Measurements from ENCODE around the gene UBAP2L. TPM values are rescaled to one million over a fixed set of nuclear protein-coding genes. Genes with fewer than 3 reads are reported as not detected.
"Not testable (repeated sequence)": the region's sequence is repeated elsewhere in the genome, so short reads cannot be mapped to it uniquely, and the experiment has no call there.

Gene UBAP2L
- total RNA-seq, 1 donor from 2014 or later, result 37.1 TPM

DNA sequence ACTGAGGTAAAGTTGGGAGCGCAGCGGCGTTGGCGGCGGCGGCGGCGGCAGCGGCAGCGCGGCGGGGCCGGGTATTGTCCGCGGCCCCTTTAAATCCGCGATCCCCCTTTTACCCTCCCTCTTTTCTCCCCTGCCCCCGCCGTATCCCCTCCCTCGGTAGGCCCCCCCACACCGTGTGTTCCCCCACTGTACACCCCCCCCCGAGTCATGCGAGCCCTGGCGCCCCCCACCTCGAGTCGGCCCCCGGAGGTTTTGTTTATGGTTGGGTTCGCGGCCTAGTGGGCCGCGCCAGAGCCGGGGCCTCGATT, 169 bp downstream of the UBAP2L start:
- Histone ChIP-seq H3K27me3 (ENCODE audit: control insufficient read depth in 3 of 3, insufficient read depth in 3 of 3, low read length in 3 of 3) (no peaks in the 10 kb centered on the region), H3K9ac (ENCODE audit: low read depth in 1 of 3, low read length in 3 of 3) (peak overlapping the region; percentile 86 to 91 (median 90)), H3K4me3 (ENCODE audit: low read length in 3 of 3) (peak overlapping the region; percentile 78 to 84 (median 82)), H3K27ac (ENCODE audit: low read depth, low read length) (peak overlapping the region; percentile 100), H3K4me1 (ENCODE audit: control insufficient read depth in 3 of 3, insufficient read depth in 3 of 3, low read length in 3 of 3) (peaks cover 40 to 42% (median 40%) of the 10 kb centered on the region in 3 donors), H3K36me3 (ENCODE audit: control insufficient read depth in 3 of 3, insufficient read depth in 3 of 3, low read length in 3 of 3) (peaks cover 2 to 23% (median 22%) of the 10 kb centered on the region in 3 donors), H3K9me3 (ENCODE audit: control insufficient read depth in 3 of 3, low read length in 3 of 3) (no peaks in the 10 kb centered on the region)

DNA sequence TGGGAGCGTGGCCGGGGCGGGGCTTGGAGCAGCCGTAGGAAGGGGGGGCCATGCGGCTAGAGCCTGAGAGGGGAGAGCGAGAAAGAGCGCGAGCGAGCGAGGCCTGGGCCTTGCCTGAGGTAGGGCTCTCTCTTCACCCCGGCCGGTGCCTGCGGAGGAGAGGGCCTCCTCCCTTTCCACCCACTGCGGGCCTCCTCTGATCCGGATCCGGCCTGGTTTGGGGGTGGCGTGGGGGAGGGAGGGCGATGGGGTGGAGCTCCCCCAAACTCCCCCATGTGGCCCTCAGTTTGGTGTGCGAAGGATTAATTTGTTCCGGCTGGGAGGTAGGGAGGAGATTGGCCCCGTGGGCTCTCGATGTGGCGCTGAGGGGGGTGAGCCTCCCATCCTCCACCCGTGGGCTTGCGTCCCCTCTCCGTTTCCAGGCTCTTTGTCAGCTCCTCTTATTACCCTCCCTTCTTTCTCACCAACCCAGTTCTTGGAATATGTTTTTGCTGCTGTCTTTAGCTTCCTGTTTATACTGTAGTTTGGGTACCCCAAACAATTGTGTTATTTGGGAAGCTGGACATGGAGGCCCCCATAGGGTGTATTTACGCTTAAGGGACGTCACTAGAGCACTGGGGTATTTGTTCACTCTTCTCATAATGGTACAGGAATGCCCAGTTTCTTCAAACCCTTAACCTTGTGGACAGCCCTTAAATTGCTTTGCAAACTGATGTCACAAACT, 685 bp downstream of the UBAP2L start:
- Histone ChIP-seq H3K36me3 (ENCODE audit: control insufficient read depth in 3 of 3, insufficient read depth in 3 of 3, low read length in 3 of 3) (peaks cover 2 to 26% (median 23%) of the 10 kb centered on the region in 3 donors), H3K4me3 (ENCODE audit: low read length in 3 of 3) (peak overlapping the region; percentile 78 to 84 (median 82)), H3K9me3 (ENCODE audit: control insufficient read depth in 3 of 3, low read length in 3 of 3) (no peaks in the 10 kb centered on the region), H3K27me3 (ENCODE audit: control insufficient read depth in 3 of 3, insufficient read depth in 3 of 3, low read length in 3 of 3) (no peaks in the 10 kb centered on the region), H3K27ac (ENCODE audit: low read depth, low read length) (peak overlapping the region; percentile 100), H3K4me1 (ENCODE audit: control insufficient read depth in 3 of 3, insufficient read depth in 3 of 3, low read length in 3 of 3) (peaks cover 40 to 42% (median 40%) of the 10 kb centered on the region in 3 donors), H3K9ac (ENCODE audit: low read depth in 1 of 3, low read length in 3 of 3) (peak overlapping the region; percentile 86 to 91 (median 90))

DNA sequence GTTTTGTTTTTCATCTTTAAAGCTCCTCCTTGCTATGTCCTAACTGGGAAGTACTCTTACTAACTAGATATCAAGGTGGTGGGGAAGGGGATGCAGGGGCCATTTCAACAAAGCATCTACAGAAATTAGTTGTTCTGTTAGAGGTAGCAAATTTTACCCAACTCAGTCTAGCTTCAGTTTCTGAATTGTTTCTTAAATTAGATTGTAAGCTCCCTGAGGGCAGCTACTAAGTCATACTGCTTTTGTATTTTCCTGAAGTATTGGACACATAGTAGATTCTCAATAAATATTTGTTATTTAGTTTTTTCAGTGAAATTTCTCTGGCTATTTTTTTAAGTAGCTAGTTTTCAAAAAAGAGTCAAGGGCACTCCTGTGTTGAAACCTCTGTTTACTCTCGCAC, 1.8 kb downstream of the UBAP2L start:
- no peaks in the 10 kb centered on the region for H3K9me3 ChIP-seq (ENCODE audit: control insufficient read depth in 3 of 3, low read length in 3 of 3)
- H3K4me1 ChIP-seq (ENCODE audit: control insufficient read depth in 3 of 3, insufficient read depth in 3 of 3, low read length in 3 of 3), result peaks cover 38 to 42% (median 40%) of the 10 kb centered on the region in 3 donors
- no peak overlapping the region for H3K27ac ChIP-seq (ENCODE audit: low read depth, low read length)
- H3K9ac ChIP-seq (ENCODE audit: low read depth in 1 of 3, low read length in 3 of 3), result peak overlapping the region in 2 of 3 donors; percentile 90 to 91
- H3K36me3 ChIP-seq (ENCODE audit: control insufficient read depth in 3 of 3, insufficient read depth in 3 of 3, low read length in 3 of 3), result peaks cover 3 to 30% (median 21%) of the 10 kb centered on the region in 3 donors
- peak overlapping the region in 2 of 3 donors; percentile 78 to 84 for H3K4me3 ChIP-seq (ENCODE audit: low read length in 3 of 3)
- no peaks in the 10 kb centered on the region for H3K27me3 ChIP-seq (ENCODE audit: control insufficient read depth in 3 of 3, insufficient read depth in 3 of 3, low read length in 3 of 3)

DNA sequence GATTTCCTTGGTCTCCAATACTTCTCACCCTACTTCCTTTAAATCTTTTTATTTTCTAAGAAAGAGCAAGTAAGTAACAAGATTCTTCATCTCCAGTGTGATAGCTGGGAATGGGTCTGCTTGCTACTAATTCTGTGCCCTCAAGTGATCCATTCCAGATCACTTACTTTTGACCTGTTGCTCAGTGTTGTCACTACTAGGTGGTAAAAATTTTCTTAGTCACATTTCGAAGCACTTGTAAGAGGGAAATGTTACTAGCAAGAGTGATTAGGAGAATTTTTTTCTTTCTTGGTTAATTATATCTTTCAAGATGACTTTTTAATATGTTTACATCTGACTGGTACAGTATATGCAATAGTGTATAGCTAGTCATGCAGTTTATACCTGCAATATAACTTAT, 2.2 kb downstream of the UBAP2L start:
- H3K27me3 ChIP-seq (ENCODE audit: control insufficient read depth in 3 of 3, insufficient read depth in 3 of 3, low read length in 3 of 3), result no peaks in the 10 kb centered on the region
- peaks cover 34 to 40% (median 38%) of the 10 kb centered on the region in 3 donors for H3K4me1 ChIP-seq (ENCODE audit: control insufficient read depth in 3 of 3, insufficient read depth in 3 of 3, low read length in 3 of 3)
- no peak overlapping the region for H3K4me3 ChIP-seq (ENCODE audit: low read length in 3 of 3)

DNA sequence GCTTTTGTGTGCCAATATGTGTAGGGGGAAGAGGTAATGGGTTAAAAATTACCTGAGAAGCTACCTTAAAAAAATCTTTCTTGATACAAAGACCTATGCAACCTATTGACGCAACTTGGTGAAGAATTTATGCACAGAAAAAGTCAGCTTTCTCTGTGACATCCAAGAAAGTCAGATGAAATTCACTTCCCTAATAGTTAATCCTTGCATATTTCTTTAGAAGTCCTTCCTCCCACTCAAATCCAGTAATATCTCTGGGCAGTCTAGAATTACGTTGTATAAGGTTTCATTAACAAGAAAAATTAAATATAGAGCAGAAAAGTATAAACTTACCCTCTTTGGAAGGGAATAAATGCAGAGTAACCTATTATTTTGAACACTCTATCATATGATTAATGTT, 2.9 kb downstream of the UBAP2L start:
- H3K4me1 ChIP-seq (ENCODE audit: control insufficient read depth in 3 of 3, insufficient read depth in 3 of 3, low read length in 3 of 3), result peaks cover 27 to 33% (median 32%) of the 10 kb centered on the region in 3 donors
- H3K36me3 ChIP-seq (ENCODE audit: control insufficient read depth in 3 of 3, insufficient read depth in 3 of 3, low read length in 3 of 3), result peaks cover 6 to 27% (median 16%) of the 10 kb centered on the region in 3 donors
- no peak overlapping the region for H3K4me3 ChIP-seq (ENCODE audit: low read length in 3 of 3)
- H3K9me3 ChIP-seq (ENCODE audit: control insufficient read depth in 3 of 3, low read length in 3 of 3), result no peaks in the 10 kb centered on the region
- no peak overlapping the region for H3K27ac ChIP-seq (ENCODE audit: low read depth, low read length)
- no peaks in the 10 kb centered on the region for H3K27me3 ChIP-seq (ENCODE audit: control insufficient read depth in 3 of 3, insufficient read depth in 3 of 3, low read length in 3 of 3)
- peak overlapping the region in 1 of 3 donors; percentile 45 for H3K9ac ChIP-seq (ENCODE audit: low read depth in 1 of 3, low read length in 3 of 3)

More for the DNA sequence above, 2.2 kb downstream of the UBAP2L start:
- H3K27ac ChIP-seq (ENCODE audit: low read depth, low read length), result no peak overlapping the region
- peaks cover 3 to 29% (median 17%) of the 10 kb centered on the region in 3 donors for H3K36me3 ChIP-seq (ENCODE audit: control insufficient read depth in 3 of 3, insufficient read depth in 3 of 3, low read length in 3 of 3)
- no peaks in the 10 kb centered on the region for H3K9me3 ChIP-seq (ENCODE audit: control insufficient read depth in 3 of 3, low read length in 3 of 3)
- H3K9ac ChIP-seq (ENCODE audit: low read depth in 1 of 3, low read length in 3 of 3), result peak overlapping the region in 1 of 3 donors; percentile 37

DNA sequence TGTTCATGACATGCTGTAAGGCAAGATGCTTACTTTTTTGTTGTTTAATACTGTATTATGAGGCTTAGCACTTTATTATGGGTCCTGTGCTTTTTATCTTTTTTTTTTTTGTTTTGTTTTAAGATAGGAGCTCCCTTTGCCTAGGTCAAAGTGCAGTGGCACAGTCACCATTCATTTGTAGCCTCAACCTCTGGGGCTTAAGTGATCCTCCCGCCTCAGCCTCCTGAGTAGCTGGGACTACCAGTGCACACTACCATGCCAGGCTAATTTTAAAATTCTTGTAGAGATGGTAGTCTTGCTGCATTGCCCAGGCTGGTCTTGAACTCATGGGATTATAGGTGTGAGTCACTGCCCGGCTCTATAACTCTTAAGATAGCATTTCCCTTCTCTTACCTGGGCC, 4.6 kb downstream of the UBAP2L start:
- Histone ChIP-seq H3K36me3 (ENCODE audit: control insufficient read depth in 3 of 3, insufficient read depth in 3 of 3, low read length in 3 of 3) (peaks cover 14 to 32% (median 21%) of the 10 kb centered on the region in 3 donors), H3K9ac (ENCODE audit: low read depth in 1 of 3, low read length in 3 of 3) (no peak overlapping the region)

DNA sequence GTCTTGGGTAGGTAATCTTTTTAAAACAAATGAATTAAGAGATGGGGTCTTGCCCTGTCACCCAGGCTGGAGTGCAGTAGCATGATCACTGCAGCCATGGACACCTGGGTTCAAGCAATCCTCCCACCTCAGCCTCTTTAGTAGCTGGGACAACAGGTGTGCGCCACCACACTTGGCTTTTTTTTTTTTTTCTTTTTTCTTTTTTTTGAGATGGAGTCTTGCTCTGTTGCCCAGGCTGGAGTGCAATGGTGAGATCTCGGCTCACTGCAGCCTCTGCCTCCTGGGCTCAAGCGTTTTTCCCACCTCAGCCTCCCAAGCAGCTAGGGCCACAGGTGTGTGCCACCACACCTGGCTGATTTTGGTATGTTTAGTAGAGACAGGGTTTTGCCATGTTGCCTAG, 10.4 kb downstream of the UBAP2L start:
- peaks cover 39 to 61% (median 57%) of the 10 kb centered on the region in 3 donors for H3K36me3 ChIP-seq (ENCODE audit: control insufficient read depth in 3 of 3, insufficient read depth in 3 of 3, low read length in 3 of 3)
- not testable (repeated sequence) for H3K27me3 ChIP-seq (ENCODE audit: control insufficient read depth in 3 of 3, insufficient read depth in 3 of 3, low read length in 3 of 3); H3K27ac ChIP-seq (ENCODE audit: low read depth, low read length); H3K4me1 ChIP-seq (ENCODE audit: control insufficient read depth in 3 of 3, insufficient read depth in 3 of 3, low read length in 3 of 3); H3K9ac ChIP-seq (ENCODE audit: low read depth in 1 of 3, low read length in 3 of 3); H3K9me3 ChIP-seq (ENCODE audit: control insufficient read depth in 3 of 3, low read length in 3 of 3); H3K4me3 ChIP-seq (ENCODE audit: low read length in 3 of 3)

More for the DNA sequence above, 4.6 kb downstream of the UBAP2L start:
- H3K9me3 ChIP-seq (ENCODE audit: control insufficient read depth in 3 of 3, low read length in 3 of 3), result no peaks in the 10 kb centered on the region
- no peak overlapping the region for H3K4me3 ChIP-seq (ENCODE audit: low read length in 3 of 3)
- no peak overlapping the region for H3K27ac ChIP-seq (ENCODE audit: low read depth, low read length)
- peaks cover 17 to 22% (median 22%) of the 10 kb centered on the region in 3 donors for H3K4me1 ChIP-seq (ENCODE audit: control insufficient read depth in 3 of 3, insufficient read depth in 3 of 3, low read length in 3 of 3)
- no peaks in the 10 kb centered on the region for H3K27me3 ChIP-seq (ENCODE audit: control insufficient read depth in 3 of 3, insufficient read depth in 3 of 3, low read length in 3 of 3)

DNA sequence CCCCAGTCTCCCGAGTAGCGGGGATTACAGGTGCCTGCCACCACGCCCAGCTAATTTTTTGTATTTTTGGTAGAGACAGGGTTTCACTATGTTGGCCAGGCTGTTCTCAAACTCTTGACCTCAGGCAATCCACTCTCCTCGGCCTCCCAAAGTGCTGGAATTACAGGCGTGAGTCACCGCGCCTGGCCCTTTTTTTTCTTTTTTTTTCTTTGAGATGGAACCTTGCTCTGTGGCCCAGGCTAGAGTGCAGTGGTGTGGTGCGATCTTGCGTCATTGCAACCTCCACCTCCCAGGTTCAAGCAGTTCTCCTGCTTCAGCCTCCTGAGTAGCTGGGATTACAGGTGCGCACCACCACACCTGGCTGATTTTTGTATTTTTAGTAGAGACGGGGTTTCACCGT, 12.4 kb downstream of the UBAP2L start:
- not testable (repeated sequence) for H3K4me1 ChIP-seq (ENCODE audit: control insufficient read depth in 3 of 3, insufficient read depth in 3 of 3, low read length in 3 of 3); H3K27me3 ChIP-seq (ENCODE audit: control insufficient read depth in 3 of 3, insufficient read depth in 3 of 3, low read length in 3 of 3); H3K9me3 ChIP-seq (ENCODE audit: control insufficient read depth in 3 of 3, low read length in 3 of 3); H3K27ac ChIP-seq (ENCODE audit: low read depth, low read length); H3K4me3 ChIP-seq (ENCODE audit: low read length in 3 of 3); H3K9ac ChIP-seq (ENCODE audit: low read depth in 1 of 3, low read length in 3 of 3)
- peaks cover 52 to 70% (median 70%) of the 10 kb centered on the region in 3 donors for H3K36me3 ChIP-seq (ENCODE audit: control insufficient read depth in 3 of 3, insufficient read depth in 3 of 3, low read length in 3 of 3)

DNA sequence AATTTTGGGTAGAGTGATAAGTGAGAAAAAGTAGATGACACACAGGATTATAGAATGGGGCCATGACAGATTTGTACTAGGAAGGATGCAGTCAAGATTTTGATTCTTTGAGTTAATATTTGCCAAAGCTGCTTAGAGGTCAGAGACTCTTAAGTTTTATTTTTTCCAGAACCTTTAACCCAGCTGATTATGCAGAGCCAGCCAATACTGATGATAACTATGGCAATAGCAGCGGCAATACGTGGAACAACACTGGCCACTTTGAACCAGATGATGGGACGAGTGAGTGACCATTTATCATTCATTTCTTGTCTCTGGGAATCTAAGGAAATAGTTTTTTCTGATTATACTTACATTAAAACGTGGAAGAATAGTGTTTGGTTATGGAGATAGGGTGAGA, 16.1 kb downstream of the UBAP2L start:
- H3K9ac ChIP-seq (ENCODE audit: low read depth in 1 of 3, low read length in 3 of 3), result no peak overlapping the region
- H3K27ac ChIP-seq (ENCODE audit: low read depth, low read length), result no peak overlapping the region
- H3K36me3 ChIP-seq (ENCODE audit: control insufficient read depth in 3 of 3, insufficient read depth in 3 of 3, low read length in 3 of 3), result peaks cover 47 to 56% (median 49%) of the 10 kb centered on the region in 3 donors
- H3K9me3 ChIP-seq (ENCODE audit: control insufficient read depth in 3 of 3, low read length in 3 of 3), result no peaks in the 10 kb centered on the region
- H3K27me3 ChIP-seq (ENCODE audit: control insufficient read depth in 3 of 3, insufficient read depth in 3 of 3, low read length in 3 of 3), result no peaks in the 10 kb centered on the region
- H3K4me1 ChIP-seq (ENCODE audit: control insufficient read depth in 3 of 3, insufficient read depth in 3 of 3, low read length in 3 of 3), result peaks cover 0 to 2% (median 0%) of the 10 kb centered on the region in 3 donors
- H3K4me3 ChIP-seq (ENCODE audit: low read length in 3 of 3), result no peak overlapping the region

DNA sequence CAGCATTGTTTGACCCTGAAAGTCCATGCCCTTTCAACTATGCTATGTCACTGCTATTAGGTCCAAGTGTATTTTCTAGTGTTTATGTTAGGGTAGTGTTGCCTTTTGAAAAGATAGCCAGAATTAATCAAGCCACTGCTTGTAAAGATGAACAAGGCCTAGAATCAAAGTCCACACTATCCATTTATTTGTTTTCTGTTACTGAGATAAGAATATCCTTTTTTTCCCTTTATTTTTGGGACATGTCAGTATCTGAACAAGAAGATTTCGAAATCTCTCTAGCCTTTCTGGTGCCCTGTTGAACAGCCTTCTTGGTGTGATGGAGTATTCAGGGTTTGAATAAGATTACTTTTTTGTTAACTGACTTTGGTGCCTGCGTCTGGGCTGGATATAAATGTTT, 16.7 kb downstream of the UBAP2L start:
- Histone ChIP-seq H3K4me1 (ENCODE audit: control insufficient read depth in 3 of 3, insufficient read depth in 3 of 3, low read length in 3 of 3) (peaks cover 0 to 2% (median 0%) of the 10 kb centered on the region in 3 donors), H3K9me3 (ENCODE audit: control insufficient read depth in 3 of 3, low read length in 3 of 3) (no peaks in the 10 kb centered on the region)

More for the DNA sequence above, 16.7 kb downstream of the UBAP2L start:
- H3K27me3 ChIP-seq (ENCODE audit: control insufficient read depth in 3 of 3, insufficient read depth in 3 of 3, low read length in 3 of 3), result no peaks in the 10 kb centered on the region
- peaks cover 46 to 60% (median 53%) of the 10 kb centered on the region in 3 donors for H3K36me3 ChIP-seq (ENCODE audit: control insufficient read depth in 3 of 3, insufficient read depth in 3 of 3, low read length in 3 of 3)
- no peak overlapping the region for H3K9ac ChIP-seq (ENCODE audit: low read depth in 1 of 3, low read length in 3 of 3)
- no peak overlapping the region for H3K4me3 ChIP-seq (ENCODE audit: low read length in 3 of 3)
- no peak overlapping the region for H3K27ac ChIP-seq (ENCODE audit: low read depth, low read length)
